ACC112 (cell line): ENCODE results near the gene ATXN1.
"Not testable (repeated sequence)": the region's sequence is repeated elsewhere in the genome, so short reads cannot be mapped to it uniquely, and the experiment has no call there.

ENCODE experiments used
- H2AFZ ChIP-seq: fragments of 200-600 bp; sonication (generic); one replicate; pipeline ENCODE4 v1.6.0; 2017; ENCODE audit warnings: antibody characterized with exemption, low read length; ENCODE audit not compliant: unreplicated experiment
- H3K27ac ChIP-seq: fragments of 200-600 bp; sonication (generic); 2 replicates; pipeline ENCODE4 v1.5.1; 2014; ENCODE audit warnings: low read depth, mild to moderate bottlenecking, antibody characterized with exemption, low read length, moderate library complexity
- H3K27me3 ChIP-seq: fragments of 200-600 bp; sonication (generic); 2 replicates; pipeline ENCODE4 v1.6.1; 2014; ENCODE audit warnings: mild to moderate bottlenecking, antibody characterized with exemption, low read length, moderate library complexity, mixed read lengths; ENCODE audit not compliant: insufficient read depth
- H3K36me3 ChIP-seq: fragments of 200-600 bp; sonication (generic); 2 replicates; pipeline ENCODE4 v1.6.1; 2016; ENCODE audit warnings: mild to moderate bottlenecking, antibody characterized with exemption, low read length, moderate library complexity, mixed read lengths; ENCODE audit not compliant: insufficient read depth
- H3K4me1 ChIP-seq: fragments of 200-600 bp; sonication (generic); one replicate; pipeline ENCODE4 v1.6.1; 2016; ENCODE audit warnings: low read length, mixed read lengths; ENCODE audit not compliant: insufficient read depth, unreplicated experiment, control insufficient read depth
- H3K4me3 ChIP-seq: fragments of 200-600 bp; sonication (generic); 2 replicates; pipeline ENCODE4 v1.5.1; 2014; ENCODE audit warnings: mild to moderate bottlenecking, low read depth, low read length
- H3K79me2 ChIP-seq: fragments of 200-600 bp; sonication (generic); one replicate; pipeline ENCODE4 v1.6.0; 2016; ENCODE audit warnings: low read length; ENCODE audit not compliant: control insufficient read depth, unreplicated experiment, insufficient read depth

ATXN1 gene

GRCh38 chr6:16624636-16625290 is 136.5 kb downstream of the ATXN1 start:
- H3K4me1 ChIP-seq = peaks cover 29% of the 10 kb centered on the region
- no peak overlapping the region for H3K4me3 ChIP-seq
- H2AFZ ChIP-seq = no peak overlapping the region
- H3K27me3 ChIP-seq = no peaks in the 10 kb centered on the region
- peaks cover 4% of the 10 kb centered on the region for H3K79me2 ChIP-seq
- H3K27ac ChIP-seq = no peak overlapping the region
- H3K36me3 ChIP-seq = peaks cover 4% of the 10 kb centered on the region; the same call in 1 of the 2 replicates

DNA sequence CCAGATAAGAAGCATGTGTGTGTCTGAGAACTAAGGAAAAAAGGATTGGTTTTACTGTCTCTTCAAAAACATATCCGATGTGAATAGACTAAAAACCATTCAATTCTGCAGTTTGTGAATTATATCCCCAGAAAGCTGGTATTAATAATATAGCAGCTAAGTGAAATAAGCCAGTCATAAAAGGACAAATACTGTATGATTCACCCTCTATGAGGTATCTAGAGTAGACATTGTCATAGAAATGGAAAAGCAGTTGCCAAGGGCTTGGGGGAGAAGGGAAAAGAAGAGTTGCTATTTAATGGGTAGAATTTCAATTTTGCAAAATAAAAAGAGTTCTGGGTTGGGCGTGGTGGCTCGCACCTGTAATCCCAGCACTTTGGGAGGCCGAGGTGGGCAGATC is 137.5 kb downstream of the ATXN1 start:
- Histone ChIP-seq H3K27ac (peak overlapping the region; percentile 40), H3K36me3 (peaks cover 2% of the 10 kb centered on the region; the same call in 1 of the 2 replicates), H3K4me1 (peaks cover 29% of the 10 kb centered on the region), H3K4me3 (no peak overlapping the region; the same call in 1 of the 2 replicates), H3K27me3 (no peaks in the 10 kb centered on the region), H3K79me2 (peaks cover 4% of the 10 kb centered on the region), H2AFZ (no peak overlapping the region)

GRCh38 chr6:16623029-16623653 is 138.1 kb downstream of the ATXN1 start:
- Histone ChIP-seq H3K4me3 (peak overlapping the region; percentile 31; the same call in 1 of the 2 replicates), H3K27me3 (no peaks in the 10 kb centered on the region), H2AFZ (peak overlapping the region; percentile 30), H3K4me1 (peaks cover 29% of the 10 kb centered on the region), H3K79me2 (peaks cover 4% of the 10 kb centered on the region), H3K27ac (peak overlapping the region; percentile 40), H3K36me3 (no peaks in the 10 kb centered on the region)

GRCh38 chr6:16622193-16622592 is 139.1 kb downstream of the ATXN1 start:
- Histone ChIP-seq H3K4me3 (no peak overlapping the region), H3K27me3 (no peaks in the 10 kb centered on the region), H3K79me2 (peaks cover 4% of the 10 kb centered on the region), H3K4me1 (peaks cover 29% of the 10 kb centered on the region), H3K36me3 (no peaks in the 10 kb centered on the region), H3K27ac (no peak overlapping the region), H2AFZ (no peak overlapping the region)

- Histone ChIP-seq H3K27me3 (no peaks in the 10 kb centered on the region), H3K4me3 (no peak overlapping the region), H2AFZ (no peak overlapping the region), H3K4me1 (peaks cover 29% of the 10 kb centered on the region), H3K79me2 (peaks cover 4% of the 10 kb centered on the region), H3K36me3 (no peaks in the 10 kb centered on the region), H3K27ac (no peak overlapping the region)
Observed at GRCh38 chr6:16621002-16621401, 140.3 kb downstream of the ATXN1 start.

DNA sequence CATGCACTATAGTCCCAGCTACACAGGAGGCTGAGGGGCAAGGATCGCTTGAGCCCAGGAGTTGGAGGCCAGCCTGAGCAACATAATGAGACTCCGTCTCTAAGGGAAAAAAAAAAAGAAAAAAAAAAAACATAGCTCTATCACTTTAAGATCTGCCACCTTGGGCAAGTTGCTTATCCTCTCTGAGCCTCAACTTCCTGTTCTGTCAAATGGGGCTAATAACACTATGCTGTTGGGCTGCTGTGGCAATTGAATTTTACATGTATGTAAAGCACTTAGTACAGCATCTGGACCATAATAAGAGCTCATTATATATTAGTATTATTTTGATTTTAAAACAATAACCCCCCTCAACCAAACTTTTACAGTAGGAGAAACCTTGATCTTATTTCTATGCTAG is 141.5 kb downstream of the ATXN1 start:
- H3K36me3 ChIP-seq = no peaks in the 10 kb centered on the region
- H3K79me2 ChIP-seq = peaks cover 4% of the 10 kb centered on the region
- no peak overlapping the region for H3K27ac ChIP-seq
- H3K27me3 ChIP-seq = no peaks in the 10 kb centered on the region
- H3K4me1 ChIP-seq = peaks cover 17% of the 10 kb centered on the region
- H2AFZ ChIP-seq = no peak overlapping the region
- no peak overlapping the region for H3K4me3 ChIP-seq

GRCh38 chr6:16618962-16619361 is 142.3 kb downstream of the ATXN1 start:
- Histone ChIP-seq H3K4me3 (no peak overlapping the region), H2AFZ (no peak overlapping the region), H3K4me1 (peaks cover 15% of the 10 kb centered on the region), H3K36me3 (no peaks in the 10 kb centered on the region), H3K27ac (no peak overlapping the region), H3K27me3 (no peaks in the 10 kb centered on the region), H3K79me2 (peaks cover 4% of the 10 kb centered on the region)

DNA sequence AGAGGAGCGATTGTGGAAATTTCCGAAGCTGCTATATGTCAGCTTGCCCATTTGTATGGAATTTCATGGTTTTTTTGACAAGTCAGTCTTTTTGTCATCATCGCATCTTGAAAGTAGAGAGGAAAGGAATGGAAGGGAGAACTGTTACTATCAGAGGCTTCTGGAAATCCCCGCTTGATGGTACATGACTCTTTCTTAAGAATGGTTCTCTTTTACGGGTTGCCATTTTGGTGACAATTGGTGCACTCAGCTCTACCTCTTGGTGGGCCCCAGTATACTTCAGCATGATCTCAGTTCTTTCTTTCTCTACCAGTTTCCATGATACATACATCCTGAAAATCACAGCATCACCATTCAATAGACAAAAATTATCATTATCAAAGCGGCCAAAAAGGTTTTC is 146.0 kb downstream of the ATXN1 start:
- H3K79me2 ChIP-seq, H3K27me3 ChIP-seq: not testable (repeated sequence)

GRCh38 chr6:16614143-16614542 is 147.1 kb downstream of the ATXN1 start:
- not testable (repeated sequence) for H2AFZ ChIP-seq, H3K4me1 ChIP-seq, H3K36me3 ChIP-seq, H3K79me2 ChIP-seq, H3K27me3 ChIP-seq, H3K27ac ChIP-seq, H3K4me3 ChIP-seq

More for the DNA sequence above, 146.0 kb downstream of the ATXN1 start:
- not testable (repeated sequence) for H3K4me3 ChIP-seq, H2AFZ ChIP-seq, H3K27ac ChIP-seq, H3K4me1 ChIP-seq, H3K36me3 ChIP-seq

GRCh38 chr6:16613504-16613903 is 147.8 kb downstream of the ATXN1 start:
- not testable (repeated sequence) for H2AFZ ChIP-seq, H3K4me3 ChIP-seq, H3K4me1 ChIP-seq, H3K27me3 ChIP-seq, H3K27ac ChIP-seq, H3K36me3 ChIP-seq, H3K79me2 ChIP-seq

- H2AFZ ChIP-seq = no peak overlapping the region
- H3K4me1 ChIP-seq = no peaks in the 10 kb centered on the region
- no peaks in the 10 kb centered on the region for H3K79me2 ChIP-seq
- H3K36me3 ChIP-seq = peaks cover 4% of the 10 kb centered on the region; the same call in 1 of the 2 replicates
- H3K27me3 ChIP-seq = no peaks in the 10 kb centered on the region
- no peak overlapping the region for H3K27ac ChIP-seq
- H3K4me3 ChIP-seq = no peak overlapping the region
Observed at GRCh38 chr6:16608444-16608843, 152.8 kb downstream of the ATXN1 start.
